ENCODE measurements around the gene SLCO4C1.

DNA sequence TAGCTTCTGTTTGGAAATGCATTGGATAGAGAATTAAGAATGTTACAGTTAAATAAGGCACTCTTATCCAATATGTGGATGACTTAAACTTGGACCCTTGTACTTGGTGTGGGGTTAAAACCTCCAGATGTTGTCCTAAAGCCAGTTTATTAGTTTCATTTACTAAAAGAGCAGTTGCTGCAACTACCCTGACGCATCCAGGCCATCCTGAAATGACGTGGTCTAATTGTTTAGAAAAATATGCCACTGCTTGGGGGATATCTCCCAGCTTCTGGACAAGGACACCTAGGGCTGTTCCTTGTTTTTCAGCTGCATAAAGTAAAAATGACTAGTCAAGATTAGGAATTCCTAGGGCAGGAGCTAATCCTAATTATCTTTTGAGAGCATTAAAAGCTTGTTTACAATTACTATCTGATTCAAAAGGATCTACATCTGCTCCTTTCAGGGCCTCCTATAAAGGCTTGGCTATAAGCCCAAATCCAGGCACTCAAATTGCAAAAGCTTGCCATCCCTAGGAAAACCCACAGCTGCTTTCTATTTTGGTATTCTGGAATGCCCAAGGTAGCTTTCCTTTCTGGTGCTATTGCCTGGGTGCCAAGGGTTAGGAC is 45.7 kb upstream of the SLCO4C1 start:
- TF ChIP-seq, protein P1, sequence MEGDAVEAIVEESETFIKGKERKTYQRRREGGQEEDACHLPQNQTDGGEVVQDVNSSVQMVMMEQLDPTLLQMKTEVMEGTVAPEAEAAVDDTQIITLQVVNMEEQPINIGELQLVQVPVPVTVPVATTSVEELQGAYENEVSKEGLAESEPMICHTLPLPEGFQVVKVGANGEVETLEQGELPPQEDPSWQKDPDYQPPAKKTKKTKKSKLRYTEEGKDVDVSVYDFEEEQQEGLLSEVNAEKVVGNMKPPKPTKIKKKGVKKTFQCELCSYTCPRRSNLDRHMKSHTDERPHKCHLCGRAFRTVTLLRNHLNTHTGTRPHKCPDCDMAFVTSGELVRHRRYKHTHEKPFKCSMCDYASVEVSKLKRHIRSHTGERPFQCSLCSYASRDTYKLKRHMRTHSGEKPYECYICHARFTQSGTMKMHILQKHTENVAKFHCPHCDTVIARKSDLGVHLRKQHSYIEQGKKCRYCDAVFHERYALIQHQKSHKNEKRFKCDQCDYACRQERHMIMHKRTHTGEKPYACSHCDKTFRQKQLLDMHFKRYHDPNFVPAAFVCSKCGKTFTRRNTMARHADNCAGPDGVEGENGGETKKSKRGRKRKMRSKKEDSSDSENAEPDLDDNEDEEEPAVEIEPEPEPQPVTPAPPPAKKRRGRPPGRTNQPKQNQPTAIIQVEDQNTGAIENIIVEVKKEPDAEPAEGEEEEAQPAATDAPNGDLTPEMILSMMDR (IDR thresholded peaks at IDR 0.05; ENCODE audit: poor library complexity), result no peak
- TF ChIP-seq EZH2phosphoT487 (IDR thresholded peaks at IDR 0.05; ENCODE audit: low read depth, severe bottlenecking, unreplicated experiment), result no peak
- no peak for TF ChIP-seq EZH2 (IDR thresholded peaks at IDR 0.05; ENCODE audit: borderline replicate concordance)
